SK-N-SH (cell line): ENCODE results near the gene C8G. TPM values are rescaled to one million over a fixed set of nuclear protein-coding genes. Genes with fewer than 3 reads are reported as not detected.

Experiments
- CTCF ChIA-PET: fragments of 300-600, 350-600 bp; formaldehyde crosslinking; extraction: SDS; loops from one replicate; lab custom pipeline; 2021; lab: Yijun Ruan, JAX
- POLR2A ChIA-PET: fragments of 350-600 bp; sonication (Branson Sonifier 250); formaldehyde crosslinking; extraction: SDS; loops from one replicate; lab custom pipeline; 2020; ENCODE audit warnings: antibody characterized with exemption, inconsistent platforms; lab: Yijun Ruan, JAX
- DNase-seq: peaks from one replicate; pipeline ENCODE4 v3.0.0; 2012
- H2AFZ ChIP-seq: fragments of 200-600 bp; sonication (generic); 2 replicates; pipeline ENCODE4 v1.8.1; 2016; ENCODE audit warnings: antibody characterized with exemption, mild to moderate bottlenecking, low read depth
- H3F3A ChIP-seq: fragments of 200-600 bp; sonication (generic); replicated peaks from 2 replicates; pipeline ENCODE3; 2016; ENCODE audit warnings: antibody characterized with exemption, mild to moderate bottlenecking; ENCODE audit not compliant: insufficient read depth
- H3K27ac ChIP-seq, 2 experiments: fragments of 200-500 bp in 1 of 2; fragments of 200-600 bp in 1 of 2; sonication (Bioruptor generic) in 1 of 2; sonication (generic), shearing (Covaris generic) in 1 of 2; 2 replicates each; pipeline versions ENCODE4 v1.5.1 to v1.6.1; 2014 to 2016; ENCODE audit warnings: low read depth in 2 of 2, inconsistent platforms in 1 of 2, low read length in 1 of 2, mild to moderate bottlenecking in 1 of 2, mixed read lengths in 1 of 2
- H3K27me3 ChIP-seq: fragments of 200-600 bp; sonication (generic), shearing (Covaris generic); 2 replicates; pipeline ENCODE4 v1.6.1; 2016; ENCODE audit warnings: mixed run types; ENCODE audit not compliant: insufficient read depth
- H3K36me3 ChIP-seq, 2 experiments: fragments of 200-500 bp in 1 of 2; fragments of 200-600 bp in 1 of 2; sonication (Bioruptor generic) in 1 of 2; sonication (generic) in 1 of 2; replicated peaks in 1 of 2; 2 replicates each; pipeline versions ENCODE3 to v1.5.1; 2014 to 2016; ENCODE audit warnings: low read length in 1 of 2, mild to moderate bottlenecking in 1 of 2; ENCODE audit not compliant: insufficient read depth in 2 of 2, control insufficient read depth in 1 of 2
- H3K4me1 ChIP-seq, 2 experiments: fragments of 200-500 bp in 1 of 2; fragments of 200-600 bp in 1 of 2; sonication (Bioruptor generic) in 1 of 2; sonication (generic), shearing (Covaris generic) in 1 of 2; 2 replicates each; pipeline versions ENCODE4 v1.5.1 to v1.6.1; 2014 to 2016; ENCODE audit warnings: low read depth in 1 of 2, low read length in 1 of 2, mixed run types in 1 of 2; ENCODE audit not compliant: insufficient read depth in 2 of 2, control insufficient read depth in 1 of 2
- H3K4me2 ChIP-seq: fragments of 200-600 bp; sonication (generic), shearing (Covaris generic); 2 replicates; pipeline ENCODE4 v1.6.1; 2017; ENCODE audit warnings: mixed run types
- H3K4me3 ChIP-seq, 2 experiments: fragments of 200-500 bp in 1 of 2; fragments of 200-600 bp in 1 of 2; sonication (Bioruptor generic) in 1 of 2; sonication (generic), shearing (Covaris generic) in 1 of 2; 2 replicates each; pipeline versions ENCODE4 v1.5.1 to v1.8.1; 2014 to 2016; ENCODE audit warnings: low read depth in 2 of 2, inconsistent platforms in 1 of 2, low read length in 1 of 2, mild to moderate bottlenecking in 1 of 2, mixed read lengths in 1 of 2, moderate library complexity in 1 of 2
- H3K79me2 ChIP-seq: fragments of 200-600 bp; sonication (generic); 2 replicates; pipeline ENCODE4 v1.8.1; 2017; ENCODE audit warnings: mild to moderate bottlenecking; ENCODE audit not compliant: insufficient read depth
- H3K9ac ChIP-seq: fragments of 200-600 bp; sonication (generic); 2 replicates; pipeline ENCODE4 v1.6.1; 2017; ENCODE audit warnings: mixed run types
- H3K9me2 ChIP-seq: fragments of 200-600 bp; sonication (generic); 2 replicates; pipeline ENCODE4 v1.6.1; 2017; ENCODE audit warnings: mixed run types
- H3K9me3 ChIP-seq: fragments of 200-600 bp; sonication (generic); 2 replicates; pipeline ENCODE4 v1.6.1; 2017; ENCODE audit warnings: mixed run types, mild to moderate bottlenecking, moderate library complexity
- H4K20me1 ChIP-seq: fragments of 200-600 bp; sonication (generic); 2 replicates; pipeline ENCODE4 v1.6.1; 2017; ENCODE audit warnings: mild to moderate bottlenecking, mixed run types; ENCODE audit not compliant: insufficient read depth
- CHD2 ChIP-seq: fragments of 150-350 bp; IDR thresholded peaks from 2 replicates; pipeline ENCODE4 v1.6.1; 2018; ENCODE audit warnings: low read length; ENCODE audit not compliant: partially characterized antibody
- ELF1 ChIP-seq: IDR thresholded peaks from 2 replicates; pipeline ENCODE4 v1.4.0; 2012
- EP300 ChIP-seq, 2 experiments: IDR thresholded peaks; 2 replicates each; pipeline versions ENCODE4 v1.4.0 to v1.6.1; 2012; ENCODE audit warnings: borderline replicate concordance in 1 of 2, low read depth in 1 of 2, low read length in 1 of 2
- FOSL2 ChIP-seq: IDR thresholded peaks from 2 replicates; pipeline ENCODE4 v1.4.0; 2012; ENCODE audit warnings: low read depth, mild to moderate bottlenecking, moderate library complexity, borderline replicate concordance
- FOXJ3 ChIP-seq: sonication (generic); formaldehyde crosslinking; IDR thresholded peaks from 2 replicates; pipeline ENCODE4 v1.5.1; 2020; ENCODE audit warnings: mild to moderate bottlenecking, missing genetic modification reagents
- GABPA ChIP-seq: IDR thresholded peaks from 2 replicates; pipeline ENCODE4 v1.4.0; 2012; ENCODE audit warnings: low read depth, mild to moderate bottlenecking
- JUND ChIP-seq: IDR thresholded peaks from 2 replicates; pipeline ENCODE4 v1.4.0; 2012
- NFIC ChIP-seq: IDR thresholded peaks from 2 replicates; pipeline ENCODE4 v1.4.0; 2012; ENCODE audit warnings: borderline replicate concordance
- POLR2AphosphoS5 ChIP-seq: IDR thresholded peaks from 2 replicates; pipeline ENCODE4 v1.6.1; 2012; ENCODE audit warnings: low read depth, low read length
- RCOR1 ChIP-seq: fragments of 150-350 bp; IDR thresholded peaks from 2 replicates; pipeline ENCODE4 v1.6.1; 2017; ENCODE audit warnings: antibody characterized with exemption, low read length
- RXRA ChIP-seq: IDR thresholded peaks from 2 replicates; pipeline ENCODE4 v1.4.0; 2012; ENCODE audit warnings: low read depth, mild to moderate bottlenecking, borderline replicate concordance
- SMC3 ChIP-seq: IDR thresholded peaks from 2 replicates; pipeline ENCODE4 v1.6.1; 2012; ENCODE audit warnings: low read depth, low read length, improper control_type of control experiment
- TAF1 ChIP-seq: IDR thresholded peaks from 2 replicates; pipeline ENCODE4 v1.6.1; 2012; ENCODE audit warnings: low read depth, mild to moderate bottlenecking, low read length, moderate library complexity, borderline replicate concordance
- YY1 ChIP-seq: IDR thresholded peaks from 2 replicates; pipeline ENCODE4 v1.4.0; 2012; ENCODE audit warnings: low read depth, mild to moderate bottlenecking
- WGBS: methylation state at CpG from one replicate; pipeline ENCODE4 v1.1.6; 2017; ENCODE audit warnings: low lambda C conversion rate; 5-methylcytosine and 5-hydroxymethylcytosine counted together
- polyA plus RNA-seq, 3 experiments: library from polyadenylated mRNA; depleted of rRNA; stranded (reverse); fragments of >200 nt; gene quantifications; 2 replicates each; pipeline ENCODE4 v1.2.3, GENCODE V29; 2012
- TF ChIP-seq, protein P1 (sequence below): IDR thresholded peaks from 2 replicates; pipeline ENCODE4 v1.4.0; 2012; ENCODE audit warnings: low read depth, borderline replicate concordance
- TF ChIP-seq, protein P2 (sequence below): IDR thresholded peaks from 2 replicates; pipeline ENCODE4 v1.4.0; 2012; ENCODE audit warnings: low read depth
- TF ChIP-seq, protein P3 (sequence below): fragments of 150-350 bp; IDR thresholded peaks from 2 replicates; pipeline ENCODE4 v1.6.1; 2016; ENCODE audit warnings: mild to moderate bottlenecking, low read depth, low read length
- TF ChIP-seq, protein P4 (sequence below): IDR thresholded peaks from 2 replicates; pipeline ENCODE4 v1.6.1; 2012; ENCODE audit warnings: mild to moderate bottlenecking, low read depth, low read length, moderate library complexity

Gene C8G
- polyA plus RNA-seq, 1 of the 3 experiments (the other 2 are of a cell fraction), result 0.28 TPM

DNA sequence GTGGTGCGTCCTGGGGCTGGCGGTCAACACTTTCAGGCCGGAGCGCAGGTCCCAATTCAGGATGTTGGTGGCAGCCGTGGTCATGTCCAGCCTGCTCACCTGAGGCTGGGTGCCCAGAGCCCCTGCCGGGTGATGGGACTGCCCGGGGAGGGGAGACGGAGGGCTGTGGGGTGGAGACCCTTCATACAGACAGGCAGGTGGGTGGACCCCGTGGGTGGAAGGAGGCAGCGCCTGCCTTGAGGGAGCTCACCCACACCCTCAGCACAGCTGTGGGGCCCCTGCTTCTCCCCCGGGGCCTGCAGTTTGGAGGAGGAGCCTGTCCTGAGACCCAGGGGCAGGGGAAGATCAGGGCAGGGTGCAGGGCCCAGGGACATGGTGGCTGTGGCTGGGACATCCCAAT, 25.3 kb downstream of the C8G start:
- Histone ChIP-seq H3F3A (no peaks in the 10 kb centered on the region), H3K9me2 (no peaks in the 10 kb centered on the region), H2AFZ (no peak overlapping the region), H3K4me2 (no peak overlapping the region), H3K9ac (no peak overlapping the region), H3K9me3 (no peaks in the 10 kb centered on the region), H3K27ac (no peak overlapping the region), H3K4me1 (peaks cover 0 to 7% of the 10 kb centered on the region in 2 experiments; a peak in 1 of 4 replicates), H4K20me1 (no peaks in the 10 kb centered on the region), H3K27me3 (no peaks in the 10 kb centered on the region), H3K36me3 (no peaks in the 10 kb centered on the region), H3K79me2 (no peaks in the 10 kb centered on the region), H3K4me3 (no peak overlapping the region)
- WGBS, result 100% methylated on average over 3 of the region's 11 CpGs
- TF ChIP-seq, protein P1, sequence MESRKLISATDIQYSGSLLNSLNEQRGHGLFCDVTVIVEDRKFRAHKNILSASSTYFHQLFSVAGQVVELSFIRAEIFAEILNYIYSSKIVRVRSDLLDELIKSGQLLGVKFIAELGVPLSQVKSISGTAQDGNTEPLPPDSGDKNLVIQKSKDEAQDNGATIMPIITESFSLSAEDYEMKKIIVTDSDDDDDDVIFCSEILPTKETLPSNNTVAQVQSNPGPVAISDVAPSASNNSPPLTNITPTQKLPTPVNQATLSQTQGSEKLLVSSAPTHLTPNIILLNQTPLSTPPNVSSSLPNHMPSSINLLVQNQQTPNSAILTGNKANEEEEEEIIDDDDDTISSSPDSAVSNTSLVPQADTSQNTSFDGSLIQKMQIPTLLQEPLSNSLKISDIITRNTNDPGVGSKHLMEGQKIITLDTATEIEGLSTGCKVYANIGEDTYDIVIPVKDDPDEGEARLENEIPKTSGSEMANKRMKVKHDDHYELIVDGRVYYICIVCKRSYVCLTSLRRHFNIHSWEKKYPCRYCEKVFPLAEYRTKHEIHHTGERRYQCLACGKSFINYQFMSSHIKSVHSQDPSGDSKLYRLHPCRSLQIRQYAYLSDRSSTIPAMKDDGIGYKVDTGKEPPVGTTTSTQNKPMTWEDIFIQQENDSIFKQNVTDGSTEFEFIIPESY, result no peak
- TF ChIP-seq YY1 (no peak), RCOR1 (no peak), NFIC (no peak)
- TF ChIP-seq, protein P2, sequence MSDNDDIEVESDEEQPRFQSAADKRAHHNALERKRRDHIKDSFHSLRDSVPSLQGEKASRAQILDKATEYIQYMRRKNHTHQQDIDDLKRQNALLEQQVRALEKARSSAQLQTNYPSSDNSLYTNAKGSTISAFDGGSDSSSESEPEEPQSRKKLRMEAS, result no peak
- ChIA-PET POLR2A (no interaction called here), CTCF (interaction anchor here (1.3 to 1.8 kb wide), 3 partner anchors 8 to 59 kb away, joined by 4 to 5 read pairs (median 4); partner anchors contain the start of gene ABCA2)
- DNase-seq, result no peak

DNA sequence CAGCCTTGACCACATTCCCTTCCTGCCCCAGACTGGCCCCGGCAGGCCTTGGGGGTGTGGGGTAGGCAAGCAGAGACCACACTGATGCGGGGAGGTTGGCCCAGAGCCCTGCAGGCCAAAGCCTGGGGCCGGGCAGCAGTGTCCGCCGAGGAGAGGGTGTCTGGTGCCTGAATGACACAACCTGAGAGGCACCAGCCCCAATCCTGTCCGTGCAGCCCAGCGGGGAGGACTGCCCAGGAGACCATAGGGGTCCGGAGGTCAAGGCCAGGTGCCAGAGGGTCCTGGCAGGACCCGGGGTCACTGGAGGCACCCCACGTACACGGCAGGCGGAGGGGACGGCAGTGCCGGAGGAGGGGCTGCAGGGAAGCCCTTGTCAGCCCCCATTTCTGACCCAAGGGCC, 26.7 kb downstream of the C8G start:
- CTCF ChIA-PET, result interaction anchor here (0.9 to 1.8 kb wide), 4 partner anchors 9 to 57 kb away, joined by 3 to 5 read pairs (median 4); partner anchors contain the start of gene ABCA2
- DNase-seq, result no peak
- H3K4me3 ChIP-seq, result no peak overlapping the region
- 53% methylated on average over 7 of the region's 14 CpGs for WGBS
- no peak overlapping the region for H2AFZ ChIP-seq
- no peaks in the 10 kb centered on the region for H3F3A ChIP-seq
- H3K4me2 ChIP-seq, result no peak overlapping the region
- H4K20me1 ChIP-seq, result no peaks in the 10 kb centered on the region
- H3K27ac ChIP-seq, result no peak overlapping the region
- no peak overlapping the region for H3K9ac ChIP-seq
- no peaks in the 10 kb centered on the region for H3K36me3 ChIP-seq
- POLR2A ChIA-PET, result no interaction called here
- H3K4me1 ChIP-seq, result peaks cover 0 to 15% of the 10 kb centered on the region in 2 experiments; a peak in 1 of 4 replicates
- no peaks in the 10 kb centered on the region for H3K9me3 ChIP-seq
- no peaks in the 10 kb centered on the region for H3K9me2 ChIP-seq
- no peaks in the 10 kb centered on the region for H3K79me2 ChIP-seq
- H3K27me3 ChIP-seq, result no peaks in the 10 kb centered on the region
- TF ChIP-seq JUND (no peak), RXRA (no peak), FOSL2 (no peak), POLR2AphosphoS5 (no peak), FOXJ3 (CRISPR knock-in tag) (no peak), GABPA (no peak), ELF1 (no peak), TAF1 (no peak), SMC3 (no peak), YY1 (no peak), CHD2 (no peak), EP300 (IDR thresholded peaks at IDR 0.05; ENCODE audit: borderline replicate concordance in 1 of 2, low read depth in 1 of 2, low read length in 1 of 2) (no peak)
- TF ChIP-seq, protein P1, result no peak
- TF ChIP-seq, protein P3, sequence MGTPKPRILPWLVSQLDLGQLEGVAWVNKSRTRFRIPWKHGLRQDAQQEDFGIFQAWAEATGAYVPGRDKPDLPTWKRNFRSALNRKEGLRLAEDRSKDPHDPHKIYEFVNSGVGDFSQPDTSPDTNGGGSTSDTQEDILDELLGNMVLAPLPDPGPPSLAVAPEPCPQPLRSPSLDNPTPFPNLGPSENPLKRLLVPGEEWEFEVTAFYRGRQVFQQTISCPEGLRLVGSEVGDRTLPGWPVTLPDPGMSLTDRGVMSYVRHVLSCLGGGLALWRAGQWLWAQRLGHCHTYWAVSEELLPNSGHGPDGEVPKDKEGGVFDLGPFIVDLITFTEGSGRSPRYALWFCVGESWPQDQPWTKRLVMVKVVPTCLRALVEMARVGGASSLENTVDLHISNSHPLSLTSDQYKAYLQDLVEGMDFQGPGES, result no peak
- TF ChIP-seq, protein P4, sequence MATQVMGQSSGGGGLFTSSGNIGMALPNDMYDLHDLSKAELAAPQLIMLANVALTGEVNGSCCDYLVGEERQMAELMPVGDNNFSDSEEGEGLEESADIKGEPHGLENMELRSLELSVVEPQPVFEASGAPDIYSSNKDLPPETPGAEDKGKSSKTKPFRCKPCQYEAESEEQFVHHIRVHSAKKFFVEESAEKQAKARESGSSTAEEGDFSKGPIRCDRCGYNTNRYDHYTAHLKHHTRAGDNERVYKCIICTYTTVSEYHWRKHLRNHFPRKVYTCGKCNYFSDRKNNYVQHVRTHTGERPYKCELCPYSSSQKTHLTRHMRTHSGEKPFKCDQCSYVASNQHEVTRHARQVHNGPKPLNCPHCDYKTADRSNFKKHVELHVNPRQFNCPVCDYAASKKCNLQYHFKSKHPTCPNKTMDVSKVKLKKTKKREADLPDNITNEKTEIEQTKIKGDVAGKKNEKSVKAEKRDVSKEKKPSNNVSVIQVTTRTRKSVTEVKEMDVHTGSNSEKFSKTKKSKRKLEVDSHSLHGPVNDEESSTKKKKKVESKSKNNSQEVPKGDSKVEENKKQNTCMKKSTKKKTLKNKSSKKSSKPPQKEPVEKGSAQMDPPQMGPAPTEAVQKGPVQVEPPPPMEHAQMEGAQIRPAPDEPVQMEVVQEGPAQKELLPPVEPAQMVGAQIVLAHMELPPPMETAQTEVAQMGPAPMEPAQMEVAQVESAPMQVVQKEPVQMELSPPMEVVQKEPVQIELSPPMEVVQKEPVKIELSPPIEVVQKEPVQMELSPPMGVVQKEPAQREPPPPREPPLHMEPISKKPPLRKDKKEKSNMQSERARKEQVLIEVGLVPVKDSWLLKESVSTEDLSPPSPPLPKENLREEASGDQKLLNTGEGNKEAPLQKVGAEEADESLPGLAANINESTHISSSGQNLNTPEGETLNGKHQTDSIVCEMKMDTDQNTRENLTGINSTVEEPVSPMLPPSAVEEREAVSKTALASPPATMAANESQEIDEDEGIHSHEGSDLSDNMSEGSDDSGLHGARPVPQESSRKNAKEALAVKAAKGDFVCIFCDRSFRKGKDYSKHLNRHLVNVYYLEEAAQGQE, result no peak
